Subcutaneous adipose tissue (tissue), 4 donors: ENCODE measurements around the gene MYO1A. TPM values are rescaled to one million over a fixed set of nuclear protein-coding genes. Genes with fewer than 3 reads are reported as not detected.

ENCODE experiments used
- CTCF ChIP-seq: fragments of 450-650 bp; IDR thresholded peaks from one replicate; pipeline ENCODE4 v1.5.1; 2016; ENCODE audit warnings: low read depth, mild to moderate bottlenecking, control low read depth, antibody characterized with exemption, moderate library complexity
- total RNA-seq, 4 donors: library from RNA; depleted of rRNA; stranded (reverse); fragments of >200 nt; gene quantifications; one replicate each; pipeline ENCODE4 v1.1.0, GENCODE V29; 2016

The MYO1A gene
- total RNA-seq, 4 donors from 2014 or later, result 0.33 to 1.1 (median 0.51) TPM; not detected in 1

DNA sequence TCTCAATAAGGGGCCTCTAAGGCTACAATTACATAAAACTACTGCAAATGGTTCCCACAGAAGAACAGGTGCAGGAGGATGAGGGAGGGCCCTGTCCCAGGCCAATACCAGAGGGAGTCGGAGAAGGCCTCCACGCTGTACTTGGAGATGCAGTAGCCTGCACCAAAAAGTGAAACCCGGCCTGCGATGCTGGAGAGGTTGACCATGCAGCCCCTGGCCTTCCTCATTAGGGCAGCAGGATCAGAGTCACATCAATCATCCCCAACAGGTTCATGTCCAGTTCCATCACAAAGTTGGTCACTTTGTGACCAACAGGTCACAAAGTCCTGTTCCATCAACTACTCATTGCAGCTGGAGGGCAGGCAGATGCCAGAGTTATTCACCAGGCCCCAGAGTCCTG, 66.5 kb downstream of the MYO1A start:
- TF ChIP-seq CTCF, result no peak

DNA sequence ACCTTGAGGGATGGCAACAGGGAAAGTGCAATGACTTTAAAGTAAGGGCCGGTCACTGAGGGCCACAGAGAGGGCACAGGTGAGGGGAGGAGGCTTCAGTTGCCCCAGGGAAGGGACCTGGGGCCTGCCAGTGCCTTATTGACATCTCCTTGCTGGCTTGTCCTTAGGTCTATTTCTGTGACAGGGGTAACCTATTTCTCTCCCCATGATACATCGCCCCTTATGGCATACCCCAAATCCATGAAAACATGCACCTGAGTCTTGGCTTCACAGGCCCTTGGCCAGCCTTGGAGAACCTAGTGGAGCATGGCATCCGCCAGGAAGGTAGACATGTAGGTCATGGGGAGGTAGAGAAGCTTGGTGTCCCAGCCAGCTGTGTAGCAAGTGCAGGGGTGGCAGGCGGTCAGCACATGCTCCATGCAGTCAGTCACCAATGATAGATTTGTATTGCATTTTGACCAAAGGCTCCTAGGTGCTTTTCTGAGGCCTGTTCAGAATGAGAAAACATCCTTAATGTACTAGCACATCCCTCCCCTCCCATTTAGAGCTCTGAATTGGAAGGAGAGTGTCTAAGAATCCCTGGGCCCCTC, 68.9 kb downstream of the MYO1A start:
- TF ChIP-seq CTCF, result no peak

GRCh38 chr12:56980268-56980667, 69.7 kb downstream of the MYO1A start:
- TF ChIP-seq CTCF, result no peak

DNA sequence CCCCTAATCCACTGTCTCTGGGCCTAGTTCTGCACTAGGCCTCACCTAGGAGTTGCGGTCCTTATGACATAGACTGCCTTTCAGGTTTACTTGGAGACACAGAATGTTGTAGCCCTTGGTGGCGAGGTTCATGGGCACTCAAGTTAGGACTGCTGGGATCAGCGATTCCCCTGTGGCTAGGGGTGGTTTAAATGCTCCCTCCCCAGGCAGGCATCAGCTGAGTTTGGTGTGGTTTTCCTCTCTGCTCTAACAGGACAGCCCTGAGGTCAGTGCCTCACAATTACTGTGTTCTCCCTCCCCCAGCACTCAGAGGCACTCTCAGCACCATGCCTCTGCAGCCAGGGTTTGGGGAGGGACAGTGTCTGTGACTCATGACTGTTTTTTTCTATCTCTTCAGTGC, 70.3 kb downstream of the MYO1A start:
- TF ChIP-seq CTCF, result no peak

Other genes with a start within 250 kb of the MYO1A start
- not detected for gene SDR9C7, start 115.7 kb downstream of the MYO1A start, total RNA-seq
- gene RDH16, start 92.5 kb downstream of the MYO1A start, total RNA-seq, result 1 to 10 TPM in 1 of 4 donors, under 1 TPM in 2, not detected in 1; 0.34 to 1.5 (median 0.66) TPM
- gene ZBTB39, start 43.6 kb downstream of the MYO1A start, total RNA-seq, result 1 to 10 TPM; 4.0 to 4.6 (median 4.4) TPM
- not detected for gene TAC3, start 33.6 kb downstream of the MYO1A start, total RNA-seq
- 10 to 100 TPM in 1 of 4 donors, 1 to 10 TPM in 3; 8.5 to 10.4 (median 9.6) TPM for gene NEMP1, start 28.7 kb upstream of the MYO1A start, total RNA-seq
- 10 to 100 TPM in 3 of 4 donors, 1 to 10 TPM in 1; 4.9 to 19.7 (median 13.7) TPM for gene NAB2, start 39.0 kb upstream of the MYO1A start, total RNA-seq
- gene STAT6, start 61.2 kb upstream of the MYO1A start, total RNA-seq, result 100 to 1,000 TPM in 3 of 4 donors, 10 to 100 TPM in 1; 87.2 to 154 (median 131) TPM
- gene LRP1, start 78.4 kb upstream of the MYO1A start, total RNA-seq, result 100 to 1,000 TPM; 301 to 814 (median 762) TPM
- not detected for gene LRP1-AS, start 97.5 kb upstream of the MYO1A start, total RNA-seq
- not detected for gene NXPH4, start 166.7 kb upstream of the MYO1A start, total RNA-seq
- gene SHMT2, start 179.6 kb upstream of the MYO1A start, total RNA-seq, result 10 to 100 TPM; 19.1 to 41.6 (median 32.7) TPM
- gene STAC3, start 201.1 kb upstream of the MYO1A start, total RNA-seq, result 1 to 10 TPM; 2.2 to 7.8 (median 3.7) TPM